WTC11 (cell line): ENCODE data around the gene KPNA3. TPM values are rescaled to one million over a fixed set of nuclear protein-coding genes. Genes with fewer than 3 reads are reported as not detected.

Source experiments
- ATAC-seq: fragments of 200-7000 bp; cut with Tn5 transposase; 2 replicates; pipeline ENCODE4 v1.10.0; 2021; ENCODE audit warnings: mild to moderate bottlenecking, moderate library complexity
- CTCF ChIA-PET: fragments of 300-600 bp; sonication (Branson Sonifier 250); formaldehyde crosslinking; loops from one replicate; lab custom pipeline; 2021; ENCODE audit warnings: antibody characterized with exemption; lab: Charles Lee
- POLR2A ChIA-PET: fragments of 350-600 bp; sonication (Branson Sonifier 250); formaldehyde crosslinking; loops from one replicate; lab custom pipeline; 2021; ENCODE audit warnings: antibody characterized with exemption; lab: Charles Lee
- DNase-seq: peaks from one replicate; pipeline ENCODE4 v3.0.0; 2021; ENCODE audit warnings: low spot score
- H3K27ac Mint-ChIP-seq: 2 replicates; pipeline ENCODE4 v1.8.0; 2021; ENCODE audit warnings: mixed read lengths
- H3K27me3 Mint-ChIP-seq: 2 replicates; pipeline ENCODE4 v1.8.0; 2021; ENCODE audit warnings: low read depth, mild to moderate bottlenecking, moderate library complexity, mixed read lengths
- H3K36me3 Mint-ChIP-seq: 2 replicates; pipeline ENCODE4 v1.8.0; 2021; ENCODE audit warnings: mixed read lengths
- H3K4me1 Mint-ChIP-seq: 2 replicates; pipeline ENCODE4 v1.8.0; 2022; ENCODE audit warnings: mixed read lengths
- H3K4me3 Mint-ChIP-seq: 2 replicates; pipeline ENCODE4 v1.8.0; 2021; ENCODE audit warnings: mild to moderate bottlenecking, moderate library complexity, mixed read lengths
- H3K9me3 Mint-ChIP-seq: 2 replicates; pipeline ENCODE4 v1.8.0; 2021; ENCODE audit warnings: mixed read lengths
- ARID4B ChIP-seq: sonication (generic); formaldehyde crosslinking; IDR thresholded peaks from 2 replicates; pipeline ENCODE4 v1.8.0; 2023; ENCODE audit warnings: missing genetic modification reagents, mild to moderate bottlenecking, borderline replicate concordance
- FOXP1 ChIP-seq: sonication (generic); formaldehyde crosslinking; IDR thresholded peaks from 2 replicates; pipeline ENCODE4 v1.8.0; 2022; ENCODE audit warnings: missing genetic modification reagents, mild to moderate bottlenecking, moderate library complexity, borderline replicate concordance
- JUN ChIP-seq: sonication (generic); formaldehyde crosslinking; IDR thresholded peaks from 2 replicates; pipeline ENCODE4 v1.8.0; 2023; ENCODE audit warnings: mild to moderate bottlenecking, missing genetic modification reagents
- KAT7 ChIP-seq: sonication (generic); formaldehyde crosslinking; IDR thresholded peaks from 2 replicates; pipeline ENCODE4 v1.8.1; 2023; ENCODE audit warnings: missing genetic modification reagents, mild to moderate bottlenecking, borderline replicate concordance
- MYBL2 ChIP-seq: sonication (generic); formaldehyde crosslinking; IDR thresholded peaks from 2 replicates; pipeline ENCODE4 v1.8.1; 2023; ENCODE audit warnings: mild to moderate bottlenecking, moderate library complexity, missing genetic modification reagents
- OVOL2 ChIP-seq: fragments of 250-450 bp; sonication (Bioruptor Pico); IDR thresholded peaks from 2 replicates; pipeline ENCODE4 v1.9.0; 2021; ENCODE audit warnings: mild to moderate bottlenecking, borderline replicate concordance
- SMAD3 ChIP-seq: sonication (generic); formaldehyde crosslinking; IDR thresholded peaks from 2 replicates; pipeline ENCODE4 v1.8.0; 2022; ENCODE audit warnings: missing genetic modification reagents, mild to moderate bottlenecking, borderline replicate concordance
- TEAD1 ChIP-seq: sonication (generic); formaldehyde crosslinking; IDR thresholded peaks from 2 replicates; pipeline ENCODE4 v1.8.0; 2022; ENCODE audit warnings: mild to moderate bottlenecking, missing genetic modification reagents
- TP53 ChIP-seq: sonication (generic); formaldehyde crosslinking; IDR thresholded peaks from 2 replicates; pipeline ENCODE4 v1.8.1; 2023; ENCODE audit warnings: mild to moderate bottlenecking, missing genetic modification reagents
- ZNF281 ChIP-seq: sonication (generic); formaldehyde crosslinking; IDR thresholded peaks from 2 replicates; pipeline ENCODE4 v1.8.0; 2023; ENCODE audit warnings: mild to moderate bottlenecking, missing genetic modification reagents
- total RNA-seq: library from RNA; stranded (reverse); gene quantifications from 3 replicates; pipeline ENCODE4 v1.2.3, GENCODE V29; 2021
- TF ChIP-seq, protein P1 (sequence below): sonication (generic); formaldehyde crosslinking; IDR thresholded peaks from 2 replicates; pipeline ENCODE4 v1.8.0; 2022; ENCODE audit warnings: mild to moderate bottlenecking, missing genetic modification reagents
- TF ChIP-seq, protein P2 (sequence below): sonication (generic); formaldehyde crosslinking; IDR thresholded peaks from 2 replicates; pipeline ENCODE4 v1.8.1; 2023; ENCODE audit warnings: mild to moderate bottlenecking, missing genetic modification reagents, moderate library complexity
- TF ChIP-seq, protein P3 (sequence below): fragments of 250-450 bp; sonication (Bioruptor Pico); IDR thresholded peaks from 2 replicates; pipeline ENCODE4 v2.1.2; 2022; ENCODE audit warnings: mild to moderate bottlenecking, moderate library complexity

The KPNA3 gene
- total RNA-seq, 1 experiment from 2014 or later: 44.4 TPM

DNA sequence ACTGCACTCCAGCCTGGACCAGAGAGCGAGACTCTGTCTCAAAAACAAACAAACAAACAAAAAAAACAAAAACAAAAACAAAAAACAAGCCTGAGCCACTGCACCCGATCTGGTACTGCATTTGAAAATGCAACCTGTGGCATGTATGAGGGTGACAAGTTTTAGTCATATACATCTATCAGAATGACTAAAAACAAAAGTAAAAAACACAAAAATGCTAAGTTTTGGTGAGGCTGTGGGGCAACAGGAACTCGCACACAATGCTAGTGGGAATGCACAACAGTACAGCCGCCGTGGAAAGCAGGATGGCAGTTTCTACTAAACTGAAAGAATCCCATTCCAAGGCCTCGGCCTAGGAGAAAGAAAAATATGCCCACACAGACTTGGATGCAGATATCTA lies 109.0 kb downstream of the KPNA3 start:
- peaks cover 60% of the 10 kb centered on the region for H3K36me3 Mint-ChIP-seq
- POLR2A ChIA-PET: no interaction called here
- no peak overlapping the region for H3K4me3 Mint-ChIP-seq
- H3K27me3 Mint-ChIP-seq: no peaks in the 10 kb centered on the region; the same call in 1 of the 2 replicates
- CTCF ChIA-PET: interaction anchor here (1.9 kb wide), 1 partner anchor 13 kb away, joined by 4 read pairs; no protein-coding TSS in a partner anchor
- DNase-seq (no peak), ATAC-seq (no peak)
- no peak overlapping the region for H3K27ac Mint-ChIP-seq
- peaks cover 12% of the 10 kb centered on the region; the same call in 1 of the 2 replicates for H3K4me1 Mint-ChIP-seq
- peaks cover 16% of the 10 kb centered on the region for H3K9me3 Mint-ChIP-seq
- TF ChIP-seq, protein P1, sequence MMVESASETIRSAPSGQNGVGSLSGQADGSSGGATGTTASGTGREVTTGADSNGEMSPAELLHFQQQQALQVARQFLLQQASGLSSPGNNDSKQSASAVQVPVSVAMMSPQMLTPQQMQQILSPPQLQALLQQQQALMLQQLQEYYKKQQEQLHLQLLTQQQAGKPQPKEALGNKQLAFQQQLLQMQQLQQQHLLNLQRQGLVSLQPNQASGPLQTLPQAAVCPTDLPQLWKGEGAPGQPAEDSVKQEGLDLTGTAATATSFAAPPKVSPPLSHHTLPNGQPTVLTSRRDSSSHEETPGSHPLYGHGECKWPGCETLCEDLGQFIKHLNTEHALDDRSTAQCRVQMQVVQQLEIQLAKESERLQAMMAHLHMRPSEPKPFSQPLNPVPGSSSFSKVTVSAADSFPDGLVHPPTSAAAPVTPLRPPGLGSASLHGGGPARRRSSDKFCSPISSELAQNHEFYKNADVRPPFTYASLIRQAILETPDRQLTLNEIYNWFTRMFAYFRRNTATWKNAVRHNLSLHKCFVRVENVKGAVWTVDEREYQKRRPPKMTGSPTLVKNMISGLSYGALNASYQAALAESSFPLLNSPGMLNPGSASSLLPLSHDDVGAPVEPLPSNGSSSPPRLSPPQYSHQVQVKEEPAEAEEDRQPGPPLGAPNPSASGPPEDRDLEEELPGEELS (CRISPR knock-in tag): no peak
- TF ChIP-seq SMAD3 (no peak), ARID4B (CRISPR knock-in tag) (no peak), JUN (CRISPR knock-in tag) (no peak), TEAD1 (CRISPR knock-in tag) (no peak), MYBL2 (no peak), KAT7 (no peak)
- TF ChIP-seq, protein P2, sequence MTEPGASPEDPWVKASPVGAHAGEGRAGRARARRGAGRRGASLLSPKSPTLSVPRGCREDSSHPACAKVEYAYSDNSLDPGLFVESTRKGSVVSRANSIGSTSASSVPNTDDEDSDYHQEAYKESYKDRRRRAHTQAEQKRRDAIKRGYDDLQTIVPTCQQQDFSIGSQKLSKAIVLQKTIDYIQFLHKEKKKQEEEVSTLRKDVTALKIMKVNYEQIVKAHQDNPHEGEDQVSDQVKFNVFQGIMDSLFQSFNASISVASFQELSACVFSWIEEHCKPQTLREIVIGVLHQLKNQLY: no peak
- TF ChIP-seq, protein P3, sequence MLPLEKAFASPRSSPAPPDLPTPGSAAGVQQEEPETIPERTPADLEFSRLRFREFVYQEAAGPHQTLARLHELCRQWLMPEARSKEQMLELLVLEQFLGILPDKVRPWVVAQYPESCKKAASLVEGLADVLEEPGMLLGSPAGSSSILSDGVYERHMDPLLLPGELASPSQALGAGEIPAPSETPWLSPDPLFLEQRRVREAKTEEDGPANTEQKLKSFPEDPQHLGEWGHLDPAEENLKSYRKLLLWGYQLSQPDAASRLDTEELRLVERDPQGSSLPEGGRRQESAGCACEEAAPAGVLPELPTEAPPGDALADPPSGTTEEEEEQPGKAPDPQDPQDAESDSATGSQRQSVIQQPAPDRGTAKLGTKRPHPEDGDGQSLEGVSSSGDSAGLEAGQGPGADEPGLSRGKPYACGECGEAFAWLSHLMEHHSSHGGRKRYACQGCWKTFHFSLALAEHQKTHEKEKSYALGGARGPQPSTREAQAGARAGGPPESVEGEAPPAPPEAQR (CRISPR knock-in tag): no peak

- Mint-ChIP-seq H3K27me3 (no peaks in the 10 kb centered on the region; the same call in 1 of the 2 replicates), H3K36me3 (peaks cover 60% of the 10 kb centered on the region), H3K4me3 (no peak overlapping the region), H3K27ac (no peak overlapping the region), H3K9me3 (peaks cover 27% of the 10 kb centered on the region), H3K4me1 (peaks cover 10% of the 10 kb centered on the region; the same call in 1 of the 2 replicates)
- ChIA-PET CTCF (interaction anchor here (1.9 kb wide), 1 partner anchor 12 kb away, joined by 4 read pairs; no protein-coding TSS in a partner anchor), POLR2A (interaction anchor here (0.5 kb wide), 1 partner anchor 1080 kb away, joined by 6 read pairs; no protein-coding TSS in a partner anchor)
- DNase-seq: no peak
- no peak for ATAC-seq
- TF ChIP-seq FOXP1 (CRISPR knock-in tag): no peak
- TF ChIP-seq TP53 (CRISPR knock-in tag): no peak
- no peak for TF ChIP-seq ZNF281 (CRISPR knock-in tag)
- no peak for TF ChIP-seq OVOL2 (CRISPR knock-in tag)
Observed at GRCh38 chr13:49681842-49682435, 110.5 kb downstream of the KPNA3 start.
